Activated effector memory CD4-positive, alpha-beta T cell treated with anti-CD3 and anti-CD28 coated beads, Interleukin-2, amount 50 U/mL, for 16 hours (primary cell): Measurements from ENCODE around the gene NDFIP2.
"Not testable (repeated sequence)": the region's sequence is repeated elsewhere in the genome, so short reads cannot be mapped to it uniquely, and the experiment has no call there.

Experiments used
- DNase-seq: peaks from one replicate; pipeline ENCODE4 v3.0.0-alpha.2; 2020

Gene NDFIP2

GRCh38 chr13:79540504-79540903 lies 59.5 kb downstream of the NDFIP2 start:
- DNase-seq, result no peak

- no peak for DNase-seq
Measured at GRCh38 chr13:79541426-79542049, 60.6 kb downstream of the NDFIP2 start.

- no peak for DNase-seq
Measured at GRCh38 chr13:79543883-79544282, 62.9 kb downstream of the NDFIP2 start.

- no peak for DNase-seq
Measured at GRCh38 chr13:79547211-79548195, 66.5 kb downstream of the NDFIP2 start.

GRCh38 chr13:79548902-79549301 lies 67.9 kb downstream of the NDFIP2 start:
- DNase-seq, result no peak

GRCh38 chr13:79549355-79550106 lies 68.6 kb downstream of the NDFIP2 start:
- DNase-seq, result no peak

- DNase-seq, result no peak
Measured at GRCh38 chr13:79557666-79558065, 76.7 kb downstream of the NDFIP2 start.

GRCh38 chr13:79560954-79561353 lies 80.0 kb downstream of the NDFIP2 start:
- no peak for DNase-seq

- DNase-seq, result no peak
Measured at GRCh38 chr13:79562557-79562956, 81.6 kb downstream of the NDFIP2 start.

GRCh38 chr13:79566118-79566517 lies 85.2 kb downstream of the NDFIP2 start:
- no peak for DNase-seq

GRCh38 chr13:79571147-79571546 lies 90.2 kb downstream of the NDFIP2 start:
- no peak for DNase-seq

- DNase-seq, result not testable (repeated sequence)
Measured at GRCh38 chr13:79573892-79574291, 92.9 kb downstream of the NDFIP2 start.

GRCh38 chr13:79581870-79582315 lies 100.9 kb downstream of the NDFIP2 start:
- DNase-seq, result no peak

GRCh38 chr13:79582896-79583295 lies 101.9 kb downstream of the NDFIP2 start:
- no peak for DNase-seq

GRCh38 chr13:79585033-79585432 lies 104.1 kb downstream of the NDFIP2 start:
- DNase-seq, result no peak

GRCh38 chr13:79589603-79590393 lies 108.8 kb downstream of the NDFIP2 start:
- DNase-seq, result no peak

GRCh38 chr13:79590394-79590676 lies 109.4 kb downstream of the NDFIP2 start:
- DNase-seq, result no peak

GRCh38 chr13:79591493-79591892 lies 110.5 kb downstream of the NDFIP2 start:
- no peak for DNase-seq

GRCh38 chr13:79593121-79593520 lies 112.2 kb downstream of the NDFIP2 start:
- no peak for DNase-seq

- no peak for DNase-seq
Measured at GRCh38 chr13:79593641-79594275, 112.8 kb downstream of the NDFIP2 start.

GRCh38 chr13:79600146-79600545 lies 119.2 kb downstream of the NDFIP2 start:
- not testable (repeated sequence) for DNase-seq

GRCh38 chr13:79602936-79603335 lies 122.0 kb downstream of the NDFIP2 start:
- no peak for DNase-seq
